Prostate gland (tissue), 2 donors: ENCODE results near the gene NOXO1.

Experiments used
- POLR2A ChIP-seq: fragments of 450-650 bp; IDR thresholded peaks from one replicate; pipeline ENCODE4 v1.6.1; 2016; ENCODE audit warnings: antibody characterized with exemption, mild to moderate bottlenecking
- POLR2AphosphoS5 ChIP-seq: sonication (generic); formaldehyde crosslinking; IDR thresholded peaks from one replicate; pipeline ENCODE4 v1.6.1; 2017; ENCODE audit warnings: antibody characterized with exemption
- TF ChIP-seq, protein P1 (sequence below), 4 experiments: fragments of 200-600 bp in 2 of 4; fragments of 450-650 bp in 2 of 4; sonication (generic) in 2 of 4; IDR thresholded peaks; 1 replicate in 3 of 4; 2 replicates in 1 of 4; pipeline ENCODE4 v1.5.1; 2016 to 2019; ENCODE audit warnings: antibody characterized with exemption in 4 of 4, mild to moderate bottlenecking in 2 of 4, moderate library complexity in 2 of 4

DNA sequence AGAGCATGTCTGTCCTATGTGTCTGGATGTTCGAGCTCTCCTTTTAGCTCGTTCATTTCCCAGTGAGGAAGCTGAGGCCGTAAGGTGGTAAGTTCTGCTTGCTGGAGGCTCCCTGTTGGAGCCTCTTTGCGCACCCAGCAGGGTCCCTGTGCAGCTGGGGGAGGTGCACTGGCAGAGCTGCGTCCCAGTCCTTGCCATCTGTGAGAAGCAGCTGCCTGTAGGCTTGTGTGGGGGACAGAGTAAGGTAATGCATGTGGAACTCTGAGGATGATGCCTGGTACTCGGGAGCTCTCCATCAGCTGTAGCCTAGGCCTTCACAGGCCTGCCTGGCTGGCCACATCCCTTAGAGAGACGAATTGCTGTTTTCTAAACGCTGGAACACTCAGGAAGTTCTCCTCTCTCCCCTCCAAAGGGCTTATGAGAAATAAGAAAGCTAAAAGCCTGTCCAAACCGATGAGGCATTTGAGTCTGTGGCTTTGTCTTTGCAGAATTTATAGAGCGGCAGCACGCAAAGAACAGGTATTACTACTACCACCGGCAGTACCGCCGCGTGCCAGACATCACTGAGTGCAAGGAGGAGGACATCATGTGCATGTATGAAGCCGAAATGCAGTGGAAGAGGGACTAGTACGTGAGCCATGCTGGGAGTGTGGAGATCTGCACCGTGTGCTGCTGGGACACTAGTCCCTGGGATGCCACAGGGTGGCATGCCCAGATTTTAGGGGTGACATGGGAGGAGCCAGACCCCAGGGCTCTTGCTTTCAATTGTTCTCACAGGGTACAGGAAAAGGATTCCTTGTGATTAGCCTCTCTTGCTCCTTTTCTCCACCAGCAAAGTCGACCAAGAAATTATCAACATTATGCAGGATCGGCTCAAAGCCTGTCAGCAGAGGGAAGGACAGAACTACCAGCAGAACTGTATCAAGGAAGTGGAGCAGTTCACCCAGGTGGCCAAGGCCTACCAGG lies 20.3 kb downstream of the NOXO1 start:
- TF ChIP-seq POLR2A (no peak), POLR2AphosphoS5 (no peak)
- TF ChIP-seq, protein P1, sequence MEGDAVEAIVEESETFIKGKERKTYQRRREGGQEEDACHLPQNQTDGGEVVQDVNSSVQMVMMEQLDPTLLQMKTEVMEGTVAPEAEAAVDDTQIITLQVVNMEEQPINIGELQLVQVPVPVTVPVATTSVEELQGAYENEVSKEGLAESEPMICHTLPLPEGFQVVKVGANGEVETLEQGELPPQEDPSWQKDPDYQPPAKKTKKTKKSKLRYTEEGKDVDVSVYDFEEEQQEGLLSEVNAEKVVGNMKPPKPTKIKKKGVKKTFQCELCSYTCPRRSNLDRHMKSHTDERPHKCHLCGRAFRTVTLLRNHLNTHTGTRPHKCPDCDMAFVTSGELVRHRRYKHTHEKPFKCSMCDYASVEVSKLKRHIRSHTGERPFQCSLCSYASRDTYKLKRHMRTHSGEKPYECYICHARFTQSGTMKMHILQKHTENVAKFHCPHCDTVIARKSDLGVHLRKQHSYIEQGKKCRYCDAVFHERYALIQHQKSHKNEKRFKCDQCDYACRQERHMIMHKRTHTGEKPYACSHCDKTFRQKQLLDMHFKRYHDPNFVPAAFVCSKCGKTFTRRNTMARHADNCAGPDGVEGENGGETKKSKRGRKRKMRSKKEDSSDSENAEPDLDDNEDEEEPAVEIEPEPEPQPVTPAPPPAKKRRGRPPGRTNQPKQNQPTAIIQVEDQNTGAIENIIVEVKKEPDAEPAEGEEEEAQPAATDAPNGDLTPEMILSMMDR (IDR thresholded peaks at IDR 0.05) = no peak
